HepG2 (cell line): ENCODE data around the gene PDZD2. TPM values are rescaled to one million over a fixed set of nuclear protein-coding genes. Genes with fewer than 3 reads are reported as not detected.
A peak's percentile ranks its signal among the peaks of the same experiment; 100 is the strongest.

Experiments used
- ATAC-seq: fragments of 200-7000 bp; cut with Tn5 transposase; 3 replicates; pipeline ENCODE4 v1.9.1; 2020; ENCODE audit warnings: mild to moderate bottlenecking, moderate library complexity
- BruUV-seq: library from RNA; stranded (reverse); fragments of 400-500 nt; replicated peaks from 2 replicates; lab custom pipeline; 2021; lab: Mats Ljungman, UMichigan
- CTCF ChIA-PET: fragments of 300-600 bp; formaldehyde crosslinking; extraction: SDS; loops from one replicate; lab custom pipeline; 2021; ENCODE audit warnings: low total read pairs, inconsistent platforms, low intra/inter-chr PET ratio; lab: Yijun Ruan, JAX
- POLR2A ChIA-PET: fragments of 350-600 bp; sonication (Branson Sonifier 250); formaldehyde crosslinking; loops from one replicate; lab custom pipeline; 2020; ENCODE audit warnings: antibody characterized with exemption, inconsistent platforms; lab: Yijun Ruan, JAX
- DNase-seq: peaks from one replicate; pipeline ENCODE4 v3.0.0-alpha.2; 2015; ENCODE audit warnings: low spot score
- FAIRE-seq: peaks from 3 replicates; lab custom pipeline; 2011; peaks lifted over from hg19 to GRCh38; lab: Jason Lieb, UNC
- H2AFZ ChIP-seq: one replicate; pipeline ENCODE4 v1.6.1; 2011; ENCODE audit warnings: low read length, inconsistent platforms
- H3K27ac ChIP-seq: fragments of 300-600 bp; 3 replicates; pipeline ENCODE4 v1.8.0; 2011; ENCODE audit warnings: mixed run types, mild to moderate bottlenecking, mixed read lengths, low read length, inconsistent platforms; ENCODE audit not compliant: insufficient read depth; ENCODE audit errors: extremely low read length
- H3K27me3 ChIP-seq, 2 experiments: fragments of 200-600 bp in 1 of 2; 2 replicates in 1 of 2; 3 replicates in 1 of 2; pipeline versions ENCODE4 v1.6.0 to v1.8.0; 2011; ENCODE audit warnings: low read length in 2 of 2, mild to moderate bottlenecking in 2 of 2, moderate library complexity in 2 of 2, inconsistent platforms in 1 of 2; ENCODE audit not compliant: insufficient read depth in 2 of 2, control insufficient read depth in 1 of 2
- H3K36me3 ChIP-seq, 2 experiments: fragments of 200-600 bp in 1 of 2; replicated peaks in 1 of 2; 2 replicates in 1 of 2; 3 replicates in 1 of 2; pipeline versions ENCODE4 v1.5.1 to v1.8.0; 2011; ENCODE audit warnings: low read length in 2 of 2, inconsistent platforms in 1 of 2; ENCODE audit not compliant: insufficient read depth in 2 of 2, control insufficient read depth in 1 of 2
- H3K4me1 ChIP-seq: 2 replicates; pipeline ENCODE4 v1.5.1; 2012; ENCODE audit warnings: low read length, inconsistent platforms; ENCODE audit not compliant: insufficient read depth
- H3K4me2 ChIP-seq: 2 replicates; pipeline ENCODE4 v1.6.0; 2011; ENCODE audit warnings: low read depth, low read length, inconsistent platforms
- H3K4me3 ChIP-seq, 3 experiments: fragments of 200-600 bp in 1 of 3; sonication (generic), shearing (Covaris generic) in 1 of 3; replicated peaks in 1 of 3; 2 replicates each; pipeline ENCODE4 v1.5.1; 2011 to 2016; ENCODE audit warnings: low read length in 3 of 3, inconsistent platforms in 2 of 3, low read depth in 2 of 3, mild to moderate bottlenecking in 2 of 3, control low read depth in 1 of 3, mixed read lengths in 1 of 3; ENCODE audit not compliant: insufficient read depth in 1 of 3
- H3K79me2 ChIP-seq: one replicate; pipeline ENCODE4 v1.6.1; 2011; ENCODE audit warnings: low read length, inconsistent platforms; ENCODE audit not compliant: insufficient read depth
- H3K9ac ChIP-seq: 2 replicates; pipeline ENCODE4 v1.6.0; 2011; ENCODE audit warnings: mild to moderate bottlenecking, low read depth, low read length, inconsistent platforms; ENCODE audit not compliant: insufficient read depth
- H3K9me3 ChIP-seq: 2 replicates; pipeline ENCODE4 v1.5.1; 2012; ENCODE audit warnings: mild to moderate bottlenecking, low read length
- H4K20me1 ChIP-seq: 2 replicates; pipeline ENCODE4 v1.6.0; 2011; ENCODE audit warnings: inconsistent platforms, mild to moderate bottlenecking, low read length, moderate library complexity; ENCODE audit not compliant: insufficient read depth
- ASH2L ChIP-seq: fragments of 300-600, 200-600 bp; sonication (generic); IDR thresholded peaks from 2 replicates; pipeline ENCODE4 v1.7.0; 2017; ENCODE audit warnings: low read depth, mild to moderate bottlenecking, moderate library complexity, mixed read lengths, low read length; ENCODE audit not compliant: insufficient read length
- MIXL1 ChIP-seq: IDR thresholded peaks from 2 replicates; pipeline ENCODE4 v1.6.1; 2016
- MTA3 ChIP-seq: sonication (generic); formaldehyde crosslinking; IDR thresholded peaks from 2 replicates; pipeline ENCODE4 v1.4.0; 2020; ENCODE audit warnings: missing genetic modification reagents
- SALL1 ChIP-seq: sonication (generic); formaldehyde crosslinking; IDR thresholded peaks from 2 replicates; pipeline ENCODE4 v1.8.0; 2022; ENCODE audit warnings: mild to moderate bottlenecking, missing genetic modification reagents
- SNAPC2 ChIP-seq: sonication (generic); formaldehyde crosslinking; IDR thresholded peaks from 2 replicates; pipeline ENCODE4 v1.8.1; 2022; ENCODE audit warnings: mild to moderate bottlenecking, missing genetic modification reagents
- SNRNP70 ChIP-seq: fragments of 200-400 bp; formaldehyde crosslinking; IDR thresholded peaks from 2 replicates; pipeline ENCODE4 v1.6.1; 2017; ENCODE audit warnings: mild to moderate bottlenecking, low read depth, low read length, moderate library complexity
- SYNCRIP ChIP-seq: fragments of 200-400 bp; formaldehyde crosslinking; IDR thresholded peaks from 2 replicates; pipeline ENCODE4 v1.6.1; 2018; ENCODE audit warnings: mild to moderate bottlenecking, low read depth, low read length; ENCODE audit not compliant: insufficient read depth
- ZMAT3 ChIP-seq: sonication (generic); formaldehyde crosslinking; conservative IDR thresholded peaks from 2 replicates; pipeline ENCODE4 v1.7.0; 2021; ENCODE audit warnings: missing genetic modification reagents
- ZNF652 ChIP-seq: IDR thresholded peaks from 2 replicates; pipeline ENCODE4 v1.6.1; 2016; ENCODE audit warnings: low read depth, borderline replicate concordance
- WGBS: methylation state at CpG from one replicate; pipeline ENCODE4 v1.1.6; 2017; ENCODE audit warnings: low lambda C conversion rate; 5-methylcytosine and 5-hydroxymethylcytosine counted together
- in situ Hi-C: cut with HindIII; loops from 2 replicates; pipeline ENCODE4 v1.10.0; 2017; ENCODE audit warnings: low pct_unique_long_range_greater_than_20kb; ENCODE audit not compliant: extremely low pct_ligation_motif_present
- intact Hi-C: fragments of 100-400 bp; cut with micrococcal nuclease; formaldehyde crosslinking; loops from one replicate; pipeline ENCODE4 v1.10.0; 2022; ENCODE audit not compliant: unreplicated experiment
- polyA plus RNA-seq, 8 experiments: library from polyadenylated mRNA; depleted of rRNA in 3 of 8; stranded (reverse) in 7 of 8; unstranded in 1 of 8; fragments of >200 nt; fragmentation: Illumina TruSeq in 4 of 8; extraction: Trizol in 4 of 8; gene quantifications; 2 replicates each; pipeline versions ENCODE4 v1.2.1 to v1.2.3, GENCODE V29; 2011 to 2016; ENCODE audit warnings: low read depth in 4 of 8, missing spikeins in 1 of 8, mixed read lengths in 1 of 8; ENCODE audit not compliant: insufficient read depth in 1 of 8
- total RNA-seq, 5 experiments: library from RNA; depleted of rRNA; stranded (reverse); fragments of >200 nt; fragmentation: Illumina TruSeq; extraction: Trizol; gene quantifications; 2 replicates each; pipeline ENCODE4 v1.2.3, GENCODE V29; 2016; ENCODE audit warnings: low read depth in 1 of 5
- TF ChIP-seq, protein P1 (sequence below): fragments of 450-650 bp; IDR thresholded peaks from 2 replicates; pipeline ENCODE4 v1.6.1; 2016
- TF ChIP-seq, protein P2 (sequence below): sonication (generic); formaldehyde crosslinking; IDR thresholded peaks from 2 replicates; pipeline ENCODE4 v1.4.0; 2020; ENCODE audit warnings: missing genetic modification reagents, low read depth, mild to moderate bottlenecking, borderline replicate concordance

Gene PDZD2
- total and polyA plus RNA-seq, 2 of the 13 experiments (the other 11 are each of a cell fraction or from before 2014, with no cell fraction given) = 0.04 TPM; not detected in 1

DNA sequence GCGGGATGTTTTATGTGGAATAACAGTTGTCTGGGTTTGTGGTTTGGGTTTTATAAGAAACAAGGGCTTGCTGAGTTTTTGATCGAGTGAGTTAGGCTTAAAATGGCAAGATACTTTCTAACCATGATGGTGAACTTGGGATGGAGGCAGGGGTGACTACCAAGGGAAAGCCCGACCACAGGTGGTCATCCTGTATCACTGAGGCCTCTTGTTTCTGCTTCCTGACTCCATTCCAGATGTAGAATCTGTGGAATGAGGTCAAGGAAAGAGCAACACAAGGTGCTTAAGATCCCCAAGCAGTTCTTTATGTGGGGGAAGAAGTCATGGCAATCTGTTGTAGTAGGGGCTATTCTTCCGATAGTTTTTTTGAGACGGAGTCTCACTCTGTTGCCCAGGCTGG lies 412.9 kb downstream of the PDZD2 start (continued):
- TF ChIP-seq ASH2L (no peak), MIXL1 (no peak), SNAPC2 (CRISPR knock-in tag) (no peak), SNRNP70 (no peak)

DNA sequence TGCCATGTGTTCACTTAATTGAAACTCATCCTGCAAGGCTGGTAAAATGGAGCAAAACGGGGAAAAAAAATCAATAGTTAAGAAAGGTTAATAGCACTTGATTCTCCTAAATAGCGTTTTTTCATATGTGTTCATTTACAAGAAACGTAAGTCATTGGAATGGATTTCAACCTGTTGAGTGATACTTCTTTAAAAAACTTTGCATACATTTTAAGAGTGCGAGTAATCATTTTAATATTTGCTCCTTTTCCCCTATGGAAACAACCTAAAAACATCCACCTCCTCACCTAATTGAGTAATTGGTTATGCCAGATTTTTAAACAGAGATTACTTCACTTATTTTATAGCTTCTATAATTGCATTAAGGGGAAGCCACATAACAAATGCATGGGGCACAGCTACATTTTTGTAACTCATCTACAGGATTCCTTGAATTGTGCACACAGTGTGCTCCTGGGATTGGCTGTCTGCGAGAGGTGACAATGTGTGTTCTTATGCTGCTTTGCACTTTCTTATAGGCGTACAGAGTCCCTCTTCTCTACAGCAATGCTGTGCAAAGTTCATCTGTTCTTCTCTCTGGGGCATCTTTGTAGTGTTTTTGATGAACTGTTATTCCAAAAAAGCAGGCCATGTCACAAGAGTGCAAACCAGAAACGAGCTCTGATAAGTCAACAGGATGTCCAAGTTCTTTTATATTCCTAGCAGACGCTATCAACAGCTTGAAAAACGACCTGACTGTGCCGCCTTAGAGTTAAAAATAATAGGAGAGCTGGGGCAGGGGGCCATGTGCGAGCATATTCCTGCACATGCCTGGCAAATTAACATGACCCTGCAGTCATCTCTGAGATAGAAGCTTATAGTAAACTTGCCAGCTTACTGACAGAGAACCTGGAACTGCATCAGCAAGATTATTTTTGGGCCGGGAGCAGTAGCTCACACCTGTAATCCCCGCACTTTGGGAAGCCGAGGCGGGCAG lies 417.2 kb downstream of the PDZD2 start:
- Histone ChIP-seq H3K4me2 (no peak overlapping the region), H3K79me2 (no peaks in the 10 kb centered on the region), H3K9me3 (no peaks in the 10 kb centered on the region), H3K27ac (no peak overlapping the region), H2AFZ (no peak overlapping the region), H3K4me1 (no peaks in the 10 kb centered on the region), H3K9ac (no peak overlapping the region), H3K27me3 (peaks cover 2 to 5% of the 10 kb centered on the region in 2 experiments; a peak in 2 of 5 replicates), H3K36me3 (no peaks in the 10 kb centered on the region), H3K4me3 (no peak overlapping the region), H4K20me1 (no peaks in the 10 kb centered on the region)
- DNase-seq (no peak), FAIRE-seq (no peak), ATAC-seq (no peak)
- in situ Hi-C loops = no loop called here
- intact Hi-C loops = no loop called here
- 28% methylated on average over 15 of the region's 15 CpGs for WGBS
- ChIA-PET POLR2A (no interaction called here), CTCF (no interaction called here)
- TF ChIP-seq, protein P1, sequence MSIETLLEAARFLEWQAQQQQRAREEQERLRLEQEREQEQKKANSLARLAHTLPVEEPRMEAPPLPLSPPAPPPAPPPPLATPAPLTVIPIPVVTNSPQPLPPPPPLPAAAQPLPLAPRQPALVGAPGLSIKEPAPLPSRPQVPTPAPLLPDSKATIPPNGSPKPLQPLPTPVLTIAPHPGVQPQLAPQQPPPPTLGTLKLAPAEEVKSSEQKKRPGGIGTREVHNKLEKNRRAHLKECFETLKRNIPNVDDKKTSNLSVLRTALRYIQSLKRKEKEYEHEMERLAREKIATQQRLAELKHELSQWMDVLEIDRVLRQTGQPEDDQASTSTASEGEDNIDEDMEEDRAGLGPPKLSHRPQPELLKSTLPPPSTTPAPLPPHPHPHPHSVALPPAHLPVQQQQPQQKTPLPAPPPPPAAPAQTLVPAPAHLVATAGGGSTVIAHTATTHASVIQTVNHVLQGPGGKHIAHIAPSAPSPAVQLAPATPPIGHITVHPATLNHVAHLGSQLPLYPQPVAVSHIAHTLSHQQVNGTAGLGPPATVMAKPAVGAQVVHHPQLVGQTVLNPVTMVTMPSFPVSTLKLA = peak; percentile 45; the same call in 1 of the 2 replicates
- TF ChIP-seq SYNCRIP (no peak), MTA3 (CRISPR knock-in tag) (no peak), SALL1 (CRISPR knock-in tag) (no peak), ZNF652 (no peak), ZMAT3 (CRISPR knock-in tag) (no peak)
- TF ChIP-seq, protein P2, sequence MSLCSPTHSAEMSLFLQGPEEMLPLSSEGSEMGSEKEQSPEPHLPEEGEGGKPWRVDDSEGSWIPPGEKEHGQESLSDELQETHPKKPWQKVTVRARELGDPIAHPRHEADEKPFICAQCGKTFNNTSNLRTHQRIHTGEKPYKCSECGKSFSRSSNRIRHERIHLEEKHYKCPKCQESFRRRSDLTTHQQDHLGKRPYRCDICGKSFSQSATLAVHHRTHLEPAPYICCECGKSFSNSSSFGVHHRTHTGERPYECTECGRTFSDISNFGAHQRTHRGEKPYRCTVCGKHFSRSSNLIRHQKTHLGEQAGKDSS (CRISPR knock-in tag) = no peak
- no TSS peak for BruUV-seq
